Dermis microvascular lymphatic vessel endothelial cell (primary cell): Measurements from ENCODE around the gene DEXI. TPM values are rescaled to one million over a fixed set of nuclear protein-coding genes. Genes with fewer than 3 reads are reported as not detected.
A peak's percentile ranks its signal among the peaks of the same experiment; 100 is the strongest.

ENCODE experiments used
- DNase-seq, 2 donors: peaks; one replicate each; pipeline versions ENCODE4 v3.0.0 to v3.0.0-alpha.2; 2010; ENCODE audit warnings: low read depth in 2 of 2
- total RNA-seq: library from RNA; depleted of rRNA; stranded (reverse); fragments of >200 nt; gene quantifications from 2 replicates; pipeline ENCODE4 v1.2.1, GENCODE V29; 2014

DEXI gene
- 26.6 and 39.8 TPM in 2 replicates for total RNA-seq

GRCh38 chr16:10942352-10943063 lies at the start of gene DEXI:
Gene DEXI, minus strand, starts transcription at chr16:10942468. Its CDS starts 463 bp downstream, at chr16:10942005.
- peak; percentile 69 to 92 for DNase-seq

- no peak for DNase-seq
These were observed 48.1 kb upstream of the DEXI start for GRCh38 chr16:10990378-10990777.

GRCh38 chr16:10989559-10989958 lies 47.3 kb upstream of the DEXI start:
- no peak for DNase-seq

- no peak for DNase-seq
These were observed 46.6 kb upstream of the DEXI start for GRCh38 chr16:10988879-10989278.

- peak in 1 of 2 donors; percentile 17 for DNase-seq
These were observed 46.0 kb upstream of the DEXI start for GRCh38 chr16:10988164-10988803.

GRCh38 chr16:10987361-10988163 lies 45.3 kb upstream of the DEXI start:
- DNase-seq: no peak

- no peak for DNase-seq
These were observed 42.2 kb upstream of the DEXI start for GRCh38 chr16:10984509-10984908.

- no peak for DNase-seq
These were observed 40.9 kb upstream of the DEXI start for GRCh38 chr16:10983159-10983558.

- DNase-seq: no peak
These were observed 40.3 kb upstream of the DEXI start for GRCh38 chr16:10982465-10983150.

- DNase-seq: no peak
These were observed 39.5 kb upstream of the DEXI start for GRCh38 chr16:10981697-10982216.

GRCh38 chr16:10980813-10981212 lies 38.5 kb upstream of the DEXI start:
- no peak for DNase-seq

- DNase-seq: no peak
These were observed 37.7 kb upstream of the DEXI start for GRCh38 chr16:10979717-10980601.

- no peak for DNase-seq
These were observed 36.7 kb upstream of the DEXI start for GRCh38 chr16:10978871-10979446.

- DNase-seq: no peak
These were observed 35.9 kb upstream of the DEXI start for GRCh38 chr16:10978124-10978523.

GRCh38 chr16:10976634-10977033 lies 34.4 kb upstream of the DEXI start:
- no peak for DNase-seq

- DNase-seq: no peak
These were observed 30.7 kb upstream of the DEXI start for GRCh38 chr16:10972819-10973464.

- no peak for DNase-seq
These were observed 30.0 kb upstream of the DEXI start for GRCh38 chr16:10972108-10972818.

GRCh38 chr16:10971560-10971961 lies 29.3 kb upstream of the DEXI start:
- DNase-seq: peak; percentile 55 to 76

- DNase-seq: no peak
These were observed 27.8 kb upstream of the DEXI start for GRCh38 chr16:10970065-10970464.
